H1 (cell line): ENCODE results near the gene CCDC78. TPM values are rescaled to one million over a fixed set of nuclear protein-coding genes. Genes with fewer than 3 reads are reported as not detected.

ENCODE experiments used
- CTCF ChIA-PET: fragments of 300-600 bp; sonication (Branson Sonifier 250); formaldehyde crosslinking; loops from one replicate; lab custom pipeline; 2021; ENCODE audit not compliant: partially characterized antibody; lab: Charles Lee
- POLR2A ChIA-PET: fragments of 300-600 bp; sonication (Branson Sonifier 250); formaldehyde crosslinking; loops from one replicate; lab custom pipeline; 2021; ENCODE audit warnings: inconsistent platforms; ENCODE audit not compliant: partially characterized antibody; lab: Charles Lee
- DNase-seq, 2 experiments: peaks; one replicate each; pipeline versions ENCODE4 v3.0.0 to v3.0.0-alpha.2; 2010 to 2022; ENCODE audit warnings: low spot score in 2 of 2, low read depth in 1 of 2, mixed read lengths in 1 of 2
- FAIRE-seq: peaks from 2 replicates; lab custom pipeline; 2011; peaks lifted over from hg19 to GRCh38; lab: Jason Lieb, UNC
- H2AFZ ChIP-seq: 2 replicates; pipeline ENCODE4 v1.8.1; 2012; ENCODE audit warnings: low read length, inconsistent platforms
- H2AK5ac ChIP-seq: 2 replicates; pipeline ENCODE4 v1.6.1; 2013; ENCODE audit warnings: low read depth, low read length
- H2BK120ac ChIP-seq: replicated peaks from 2 replicates; pipeline ENCODE3; 2013; ENCODE audit warnings: low read depth, low read length, inconsistent platforms
- H2BK12ac ChIP-seq: 2 replicates; pipeline ENCODE4 v1.6.1; 2013; ENCODE audit warnings: low read depth, low read length
- H2BK15ac ChIP-seq: 2 replicates; pipeline ENCODE4 v1.6.1; 2013; ENCODE audit warnings: low read length
- H2BK20ac ChIP-seq: 2 replicates; pipeline ENCODE4 v1.6.1; 2013; ENCODE audit warnings: low read length
- H2BK5ac ChIP-seq: 2 replicates; pipeline ENCODE4 v1.6.1; 2013; ENCODE audit warnings: low read depth, low read length
- H3K14ac ChIP-seq: 2 replicates; pipeline ENCODE4 v1.6.1; 2013; ENCODE audit warnings: inconsistent platforms; ENCODE audit not compliant: insufficient read length
- H3K18ac ChIP-seq: 2 replicates; pipeline ENCODE4 v1.6.1; 2013; ENCODE audit warnings: low read length; ENCODE audit errors: extremely low read depth
- H3K23ac ChIP-seq: 2 replicates; pipeline ENCODE4 v1.6.1; 2013; ENCODE audit warnings: inconsistent platforms; ENCODE audit not compliant: insufficient read length
- H3K23me2 ChIP-seq: 2 replicates; pipeline ENCODE4 v1.6.1; 2013; ENCODE audit warnings: low read depth, low read length
- H3K27ac ChIP-seq: 2 replicates; pipeline ENCODE4 v1.6.1; 2011; ENCODE audit warnings: low read depth, low read length, inconsistent platforms
- H3K27me3 ChIP-seq, 4 experiments: replicated peaks in 1 of 4; 1 replicate in 1 of 4; 2 replicates in 3 of 4; pipeline versions ENCODE4 v1.6.1 to v1.8.1; 2011 to 2013; ENCODE audit warnings: low read length in 3 of 4, mild to moderate bottlenecking in 3 of 4, inconsistent platforms in 2 of 4, mixed read lengths in 2 of 4, moderate library complexity in 1 of 4; ENCODE audit not compliant: control insufficient read depth in 3 of 4, insufficient read depth in 3 of 4; ENCODE audit errors: extremely low read depth in 1 of 4
- H3K36me3 ChIP-seq, 4 experiments: 2 replicates each; pipeline versions ENCODE4 v1.6.1 to v1.8.1; 2011 to 2013; ENCODE audit warnings: mild to moderate bottlenecking in 4 of 4, low read length in 3 of 4, moderate library complexity in 2 of 4, control low read depth in 1 of 4, inconsistent platforms in 1 of 4; ENCODE audit not compliant: insufficient read depth in 4 of 4, control insufficient read depth in 2 of 4
- H3K4ac ChIP-seq: replicated peaks from 2 replicates; pipeline ENCODE3; 2013; ENCODE audit warnings: low read length, low read depth, mixed read lengths, inconsistent platforms; ENCODE audit not compliant: insufficient read length
- H3K4me1 ChIP-seq, 4 experiments: replicated peaks in 1 of 4; 1 replicate in 1 of 4; 2 replicates in 3 of 4; pipeline versions ENCODE4 v1.6.1 to v1.8.1; 2011 to 2013; ENCODE audit warnings: low read length in 3 of 4, inconsistent platforms in 2 of 4, mixed read lengths in 1 of 4; ENCODE audit not compliant: insufficient read depth in 4 of 4, control insufficient read depth in 3 of 4
- H3K4me2 ChIP-seq, 2 experiments: 2 replicates each; pipeline versions ENCODE4 v1.6.1 to v1.8.1; 2011 to 2013; ENCODE audit warnings: low read depth in 2 of 2, low read length in 2 of 2, control low read depth in 1 of 2, inconsistent platforms in 1 of 2, mild to moderate bottlenecking in 1 of 2; ENCODE audit not compliant: insufficient read depth in 1 of 2
- H3K4me3 ChIP-seq, 4 experiments: fragments of 200-600, 300-600 bp in 1 of 4; sonication (generic), shearing (Covaris generic), sonication (Bioruptor Twin) in 1 of 4; 2 replicates each; pipeline versions ENCODE4 v1.5.1 to v1.8.1; 2011 to 2016; ENCODE audit warnings: low read length in 4 of 4, low read depth in 3 of 4, control low read depth in 2 of 4, inconsistent platforms in 2 of 4, mild to moderate bottlenecking in 2 of 4, mixed read lengths in 1 of 4, moderate library complexity in 1 of 4; ENCODE audit not compliant: insufficient read depth in 2 of 4; ENCODE audit errors: extremely low read depth in 1 of 4
- H3K56ac ChIP-seq: replicated peaks from 2 replicates; pipeline ENCODE3; 2013; ENCODE audit warnings: low read depth, mild to moderate bottlenecking, mixed read lengths, low read length, inconsistent platforms; ENCODE audit not compliant: insufficient read length
- H3K79me1 ChIP-seq: 2 replicates; pipeline ENCODE4 v1.6.1; 2013; ENCODE audit warnings: low read depth, low read length, control low read depth
- H3K79me2 ChIP-seq, 2 experiments: 2 replicates each; pipeline versions ENCODE4 v1.6.1 to v1.8.1; 2012 to 2013; ENCODE audit warnings: low read length in 2 of 2, mild to moderate bottlenecking in 2 of 2, inconsistent platforms in 1 of 2; ENCODE audit not compliant: insufficient read depth in 2 of 2, control insufficient read depth in 1 of 2
- H3K9ac ChIP-seq, 4 experiments: replicated peaks in 1 of 4; 1 replicate in 1 of 4; 2 replicates in 3 of 4; pipeline versions ENCODE4 v1.6.1 to v1.8.1; 2011 to 2013; ENCODE audit warnings: low read depth in 3 of 4, low read length in 3 of 4, control low read depth in 2 of 4, mild to moderate bottlenecking in 2 of 4, moderate library complexity in 2 of 4, inconsistent platforms in 1 of 4; ENCODE audit errors: extremely low read depth in 1 of 4
- H3K9me3 ChIP-seq, 2 experiments: 2 replicates each; pipeline versions ENCODE4 v1.6.1 to v1.8.1; 2012 to 2013; ENCODE audit warnings: mild to moderate bottlenecking in 2 of 2, moderate library complexity in 2 of 2, control low read depth in 1 of 2, inconsistent platforms in 1 of 2, low read depth in 1 of 2, low read length in 1 of 2, mixed read lengths in 1 of 2; ENCODE audit not compliant: insufficient read depth in 2 of 2
- H4K20me1 ChIP-seq, 2 experiments: replicated peaks in 1 of 2; 2 replicates each; pipeline versions ENCODE3 to v1.8.1; 2011 to 2013; ENCODE audit warnings: inconsistent platforms in 2 of 2, low read length in 2 of 2, mild to moderate bottlenecking in 1 of 2; ENCODE audit not compliant: insufficient read depth in 2 of 2, control insufficient read depth in 1 of 2
- H4K5ac ChIP-seq: 2 replicates; pipeline ENCODE4 v1.6.1; 2013; ENCODE audit warnings: low read length, low read depth, mixed read lengths, inconsistent platforms; ENCODE audit not compliant: insufficient read length
- H4K8ac ChIP-seq: 2 replicates; pipeline ENCODE4 v1.8.0; 2013; ENCODE audit warnings: mild to moderate bottlenecking, moderate library complexity, low read length, inconsistent platforms; ENCODE audit not compliant: insufficient read depth; ENCODE audit errors: extremely low read depth
- H4K91ac ChIP-seq: replicated peaks from 2 replicates; pipeline ENCODE3; 2013; ENCODE audit warnings: low read length, mixed read lengths, inconsistent platforms; ENCODE audit not compliant: insufficient read length
- BACH1 ChIP-seq: IDR thresholded peaks from 2 replicates; pipeline ENCODE4 v1.6.1; 2012; ENCODE audit warnings: low read length, improper control_type of control experiment
- CBX5 ChIP-seq: fragments of 300-800, 300-1000 bp; sonication (generic); IDR thresholded peaks from 2 replicates; pipeline ENCODE4 v1.7.1; 2016; ENCODE audit warnings: antibody characterized with exemption, low read length, low read depth
- CHD2 ChIP-seq: IDR thresholded peaks from 2 replicates; pipeline ENCODE4 v1.6.1; 2012; ENCODE audit warnings: low read length, improper control_type of control experiment
- CREB1 ChIP-seq: IDR thresholded peaks from 2 replicates; pipeline ENCODE4 v1.6.1; 2012; ENCODE audit warnings: inconsistent platforms
- GABPA ChIP-seq: IDR thresholded peaks from 2 replicates; pipeline ENCODE4 v1.6.1; 2011; ENCODE audit warnings: mild to moderate bottlenecking, low read length, moderate library complexity, borderline replicate concordance; ENCODE audit not compliant: insufficient read depth
- RFX5 ChIP-seq: IDR thresholded peaks from 2 replicates; pipeline ENCODE4 v1.6.1; 2011; ENCODE audit warnings: low read depth, low read length, improper control_type of control experiment, borderline replicate concordance
- SAP30 ChIP-seq: fragments of 300-600 bp; sonication (generic); IDR thresholded peaks from 2 replicates; pipeline ENCODE4 v1.7.1; 2012; ENCODE audit warnings: low read length, moderate library complexity, mild to moderate bottlenecking, inconsistent platforms; ENCODE audit not compliant: insufficient read depth, insufficient replicate concordance
- TAF1 ChIP-seq: IDR thresholded peaks from 2 replicates; pipeline ENCODE4 v1.6.1; 2011; ENCODE audit warnings: mild to moderate bottlenecking, low read depth, low read length
- TAF7 ChIP-seq: optimal IDR thresholded peaks from 2 replicates; pipeline ENCODE3; 2011; ENCODE audit warnings: low read depth, mild to moderate bottlenecking, inconsistent platforms, low read length, moderate library complexity, borderline replicate concordance
- WGBS, 2 experiments: shearing (Covaris generic) in 1 of 2; methylation state at CpG; one replicate each; pipeline versions ENCODE4 v1.1.6 to v1.1.7; 2013 to 2015; ENCODE audit warnings: low lambda C conversion rate in 2 of 2, mixed read lengths in 2 of 2, inconsistent platforms in 1 of 2, low coverage in 1 of 2, missing lambda C conversion rate in 1 of 2; ENCODE audit not compliant: insufficient replicate concordance in 2 of 2, insufficient coverage in 1 of 2, insufficient read length in 1 of 2; ENCODE audit errors: extremely low coverage in 1 of 2, missing lambda C conversion rate in 1 of 2; 5-methylcytosine and 5-hydroxymethylcytosine counted together
- polyA plus RNA-seq, 7 experiments: library from polyadenylated mRNA; depleted of rRNA in 3 of 7; stranded (reverse) in 5 of 7; unstranded in 2 of 7; fragments of >200 nt in 5 of 7; fragments of 200-250 nt in 2 of 7; gene quantifications; 1 replicate in 5 of 7; 2 replicates in 1 of 7; 4 replicates in 1 of 7; pipeline versions ENCODE4 v1.2.1 to v1.2.3, GENCODE V29; 2011 to 2013; ENCODE audit warnings: missing spikeins in 2 of 7, mixed read lengths in 2 of 7
- total RNA-seq: library from RNA; stranded (reverse); fragmentation: NEBNext Ultra II Directional; extraction: Animal tissue kit (Norgen Biotek cat#: 25700); gene quantifications from 2 replicates; pipeline ENCODE4 v1.2.1, GENCODE V29; 2021
- TF ChIP-seq, protein P1 (sequence below): IDR thresholded peaks from 2 replicates; pipeline ENCODE4 v1.6.1; 2012; ENCODE audit warnings: inconsistent platforms

The CCDC78 gene
- total and polyA plus RNA-seq, 2 of the 8 experiments (the other 6 are each of a cell fraction or from before 2014, with no cell fraction given) = 7.1 to 8.5 TPM

DNA sequence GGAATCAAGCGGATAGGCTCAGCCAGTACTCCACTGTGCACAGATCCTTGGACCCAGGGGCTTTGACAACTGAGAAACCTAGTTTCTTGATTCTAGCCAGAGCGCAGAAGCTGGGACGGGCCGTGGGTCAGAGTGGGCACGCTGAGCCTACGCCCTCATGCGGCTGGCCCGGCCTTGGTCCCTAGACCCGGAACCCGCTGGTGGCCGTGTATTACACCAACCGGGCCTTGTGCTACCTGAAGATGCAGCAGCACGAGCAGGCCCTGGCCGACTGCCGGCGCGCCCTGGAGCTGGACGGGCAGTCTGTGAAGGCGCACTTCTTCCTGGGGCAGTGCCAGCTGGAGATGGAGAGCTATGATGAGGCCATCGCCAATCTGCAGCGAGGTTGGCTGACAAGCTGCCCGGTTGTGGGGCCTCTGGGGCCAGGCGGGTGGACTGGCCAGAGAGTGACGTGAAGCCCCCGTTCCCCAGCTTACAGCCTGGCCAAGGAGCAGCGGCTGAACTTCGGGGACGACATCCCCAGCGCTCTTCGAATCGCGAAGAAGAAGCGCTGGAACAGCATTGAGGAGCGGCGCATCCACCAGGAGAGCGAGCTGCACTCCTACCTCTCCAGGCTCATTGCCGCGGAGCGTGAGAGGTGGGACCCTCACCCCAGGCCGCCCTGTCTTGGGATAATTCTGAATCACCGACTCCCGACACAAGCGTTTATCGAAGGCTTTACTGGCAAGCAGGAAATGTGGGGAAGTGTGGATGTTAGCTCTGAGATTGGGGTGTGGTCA is 45.1 kb downstream of the CCDC78 start:
- H2BK15ac ChIP-seq = no peak overlapping the region
- WGBS, 2 experiments = 60% methylated on average over 41 of the region's 44 CpGs; no CpG with 5 or more reads in 1 of the 2 experiments
- H3K56ac ChIP-seq = no peak overlapping the region
- peaks cover 4 to 21% (median 13%) of the 10 kb centered on the region in 4 experiments; a peak in 7 of 8 replicates for H3K36me3 ChIP-seq
- peaks cover 13% of the 10 kb centered on the region; the same call in 1 of the 2 replicates for H3K23me2 ChIP-seq
- no peak overlapping the region for H2AFZ ChIP-seq
- peak overlapping the region; percentile 82 for H4K8ac ChIP-seq
- H4K91ac ChIP-seq = no peak overlapping the region
- peaks cover 0 to 12% of the 10 kb centered on the region in 2 experiments; a peak in 1 of 4 replicates for H3K79me2 ChIP-seq
- no peak overlapping the region; the same call in 1 of the 2 replicates for H3K18ac ChIP-seq
- no peak overlapping the region for H3K14ac ChIP-seq
- peak overlapping the region; percentile 72 to 89 (median 80) for H3K4me3 ChIP-seq
- H3K4me2 ChIP-seq = peak overlapping the region; percentile 74
- no peak overlapping the region for H3K23ac ChIP-seq
- no peak overlapping the region for H3K27ac ChIP-seq
- FAIRE-seq (no peak), DNase-seq (peak in 1 of 2 experiments; percentile 64)
- peak overlapping the region in 3 of 4 experiments; percentile 13 to 72 (median 62); a peak in 3 of 7 replicates for H3K9ac ChIP-seq
- no peak overlapping the region for H2BK20ac ChIP-seq
- CTCF ChIA-PET = interaction anchor here (0.7 to 1.9 kb wide), 15 partner anchors 9 to 104 kb away, joined by 3 to 8 read pairs (median 4); partner anchors contain the start of genes MCRIP2 and WDR24
- H4K5ac ChIP-seq = no peak overlapping the region
- no peak overlapping the region for H2BK5ac ChIP-seq
- peaks cover 4 to 29% of the 10 kb centered on the region in 2 experiments for H4K20me1 ChIP-seq
- no peak overlapping the region for H2BK12ac ChIP-seq
- H3K4ac ChIP-seq = no peak overlapping the region
- no peak overlapping the region for H2AK5ac ChIP-seq
- no peaks in the 10 kb centered on the region for H3K9me3 ChIP-seq
- H3K4me1 ChIP-seq = peaks cover 0 to 30% (median 24%) of the 10 kb centered on the region in 4 experiments; a peak in 6 of 7 replicates
- no peak overlapping the region for H2BK120ac ChIP-seq
- peaks cover 0 to under 1% (median 0%) of the 10 kb centered on the region in 4 experiments; a peak in 2 of 7 replicates for H3K27me3 ChIP-seq
- POLR2A ChIA-PET = interaction anchor here (0.6 to 13.3 kb wide), 22 partner anchors 9 to 298 kb away, joined by 3 to 214 read pairs (median 4); partner anchors contain the start of genes ANTKMT, CCDC78, GNG13 and HAGHL
- peaks cover 6% of the 10 kb centered on the region; the same call in 1 of the 2 replicates for H3K79me1 ChIP-seq
- TF ChIP-seq TAF7 (peak; percentile 15), RFX5 (no peak), GABPA (peak; percentile 46; the same call in 1 of the 2 replicates), CBX5 (no peak), CHD2 (no peak), CREB1 (no peak), BACH1 (no peak), SAP30 (peak; percentile 31), TAF1 (no peak)
- TF ChIP-seq, protein P1, sequence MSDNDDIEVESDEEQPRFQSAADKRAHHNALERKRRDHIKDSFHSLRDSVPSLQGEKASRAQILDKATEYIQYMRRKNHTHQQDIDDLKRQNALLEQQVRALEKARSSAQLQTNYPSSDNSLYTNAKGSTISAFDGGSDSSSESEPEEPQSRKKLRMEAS = no peak
